H1 (cell line): ENCODE data around the gene MBD5. TPM values are rescaled to one million over a fixed set of nuclear protein-coding genes. Genes with fewer than 3 reads are reported as not detected.

Experiments used
- SIN3A ChIP-seq, 2 experiments: IDR thresholded peaks in 1 of 2; conservative IDR thresholded peaks in 1 of 2; 2 replicates each; pipeline ENCODE4 v1.6.1; 2011 to 2012; ENCODE audit warnings: low read length in 2 of 2, improper control_type of control experiment in 1 of 2, low read depth in 1 of 2, mild to moderate bottlenecking in 1 of 2
- polyA plus RNA-seq, 7 experiments: library from polyadenylated mRNA; depleted of rRNA in 3 of 7; stranded (reverse) in 5 of 7; unstranded in 2 of 7; fragments of >200 nt in 5 of 7; fragments of 200-250 nt in 2 of 7; gene quantifications; 1 replicate in 5 of 7; 2 replicates in 1 of 7; 4 replicates in 1 of 7; pipeline versions ENCODE4 v1.2.1 to v1.2.3, GENCODE V29; 2011 to 2013; ENCODE audit warnings: missing spikeins in 2 of 7, mixed read lengths in 2 of 7
- total RNA-seq: library from RNA; stranded (reverse); fragmentation: NEBNext Ultra II Directional; extraction: Animal tissue kit (Norgen Biotek cat#: 25700); gene quantifications from 2 replicates; pipeline ENCODE4 v1.2.1, GENCODE V29; 2021

The MBD5 gene
- total and polyA plus RNA-seq, 2 of the 8 experiments (the other 6 are each of a cell fraction or from before 2014, with no cell fraction given), result 9.7 to 29.4 TPM

GRCh38 chr2:148484066-148484465 lies 463.2 kb downstream of the MBD5 start (continued):
- no peak for TF ChIP-seq SIN3A (conservative IDR thresholded peaks at IDR 0.05 in 1 of 2, IDR thresholded peaks at IDR 0.05 in 1 of 2; ENCODE audit: low read depth in 1 of 2, low read length in 2 of 2)
